IMR-90 (cell line): ENCODE results near the gene SLC6A13. TPM values are rescaled to one million over a fixed set of nuclear protein-coding genes. Genes with fewer than 3 reads are reported as not detected.

Experiments used
- ATAC-seq: fragments of 200-7000 bp; cut with Tn5 transposase; 2 replicates; pipeline ENCODE4 v1.9.1; 2020; ENCODE audit warnings: low read depth, mild to moderate bottlenecking, moderate library complexity
- BruUV-seq: library from RNA; stranded (reverse); fragments of 400-500 nt; replicated peaks from 2 replicates; lab custom pipeline; 2021; lab: Mats Ljungman, UMichigan
- CTCF ChIA-PET: fragments of 300-600 bp; formaldehyde crosslinking; extraction: SDS; loops from one replicate; lab custom pipeline; 2021; ENCODE audit warnings: antibody characterized with exemption; lab: Yijun Ruan, JAX
- POLR2A ChIA-PET: fragments of 300-600 bp; sonication (Branson Sonifier 250); formaldehyde crosslinking; loops from one replicate; lab custom pipeline; 2022; ENCODE audit warnings: antibody characterized with exemption; ENCODE audit not compliant: unreplicated experiment; lab: Charles Lee
- DNase-seq: peaks from one replicate; pipeline ENCODE4 v3.0.0; 2013
- H2AFZ ChIP-seq: replicated peaks from 2 replicates; pipeline ENCODE3; 2013; ENCODE audit warnings: low read length, mild to moderate bottlenecking; ENCODE audit not compliant: poor library complexity
- H2AK5ac ChIP-seq: 2 replicates; pipeline ENCODE4 v1.6.1; 2013; ENCODE audit warnings: low read depth, low read length, inconsistent platforms
- H2AK9ac ChIP-seq: replicated peaks from 2 replicates; pipeline ENCODE3; 2013; ENCODE audit warnings: mild to moderate bottlenecking, low read depth, low read length, moderate library complexity; ENCODE audit not compliant: poor library complexity
- H2BK120ac ChIP-seq: 2 replicates; pipeline ENCODE4 v1.6.1; 2013; ENCODE audit warnings: low read depth, low read length, inconsistent platforms
- H2BK15ac ChIP-seq: 3 replicates; pipeline ENCODE4 v1.6.1; 2013; ENCODE audit warnings: low read depth, low read length, inconsistent platforms
- H2BK20ac ChIP-seq: 2 replicates; pipeline ENCODE4 v1.6.1; 2013; ENCODE audit warnings: low read depth, mild to moderate bottlenecking, inconsistent platforms, low read length, moderate library complexity
- H2BK5ac ChIP-seq: 2 replicates; pipeline ENCODE4 v1.6.1; 2013; ENCODE audit warnings: mild to moderate bottlenecking, low read depth, low read length, inconsistent platforms; ENCODE audit not compliant: poor library complexity, severe bottlenecking
- H3K14ac ChIP-seq: replicated peaks from 2 replicates; pipeline ENCODE4 v1.6.1; 2013; ENCODE audit warnings: low read depth, low read length, inconsistent platforms
- H3K18ac ChIP-seq: 2 replicates; pipeline ENCODE4 v1.6.1; 2013; ENCODE audit warnings: low read depth, low read length, control low read depth
- H3K23ac ChIP-seq: 2 replicates; pipeline ENCODE4 v1.6.1; 2013; ENCODE audit warnings: low read depth, low read length, inconsistent platforms
- H3K27ac ChIP-seq: 2 replicates; pipeline ENCODE4 v1.5.1; 2013; ENCODE audit warnings: mild to moderate bottlenecking, control low read depth, low read length; ENCODE audit not compliant: insufficient read depth
- H3K27me3 ChIP-seq: 2 replicates; pipeline ENCODE4 v1.6.1; 2013; ENCODE audit warnings: low read length; ENCODE audit not compliant: control insufficient read depth, insufficient read depth
- H3K36me3 ChIP-seq: 2 replicates; pipeline ENCODE4 v1.6.1; 2013; ENCODE audit warnings: low read length, mixed read lengths; ENCODE audit not compliant: control insufficient read depth, insufficient read depth
- H3K4ac ChIP-seq: 2 replicates; pipeline ENCODE4 v1.6.1; 2013; ENCODE audit warnings: low read depth, low read length, inconsistent platforms
- H3K4me1 ChIP-seq: 2 replicates; pipeline ENCODE4 v1.6.1; 2013; ENCODE audit warnings: low read length, mixed read lengths; ENCODE audit not compliant: control insufficient read depth, insufficient read depth
- H3K4me2 ChIP-seq: 2 replicates; pipeline ENCODE4 v1.6.1; 2013; ENCODE audit warnings: low read depth, mild to moderate bottlenecking, control low read depth, low read length, moderate library complexity
- H3K4me3 ChIP-seq: 2 replicates; pipeline ENCODE4 v1.5.1; 2013; ENCODE audit warnings: low read depth, mild to moderate bottlenecking, control low read depth, low read length, moderate library complexity; ENCODE audit not compliant: insufficient read depth
- H3K56ac ChIP-seq: 2 replicates; pipeline ENCODE4 v1.6.1; 2013; ENCODE audit warnings: low read length, inconsistent platforms; ENCODE audit not compliant: insufficient read depth; ENCODE audit errors: extremely low read depth
- H3K79me1 ChIP-seq, 2 experiments: 2 replicates each; pipeline ENCODE4 v1.6.1; 2013; ENCODE audit warnings: low read length in 2 of 2, inconsistent platforms in 1 of 2, low read depth in 1 of 2
- H3K9ac ChIP-seq: 2 replicates; pipeline ENCODE4 v1.6.1; 2013; ENCODE audit warnings: low read depth, low read length, control low read depth
- H3K9me1 ChIP-seq: 2 replicates; pipeline ENCODE4 v1.6.1; 2013; ENCODE audit warnings: low read length, inconsistent platforms; ENCODE audit not compliant: insufficient read depth
- H3K9me3 ChIP-seq: 2 replicates; pipeline ENCODE4 v1.6.1; 2013; ENCODE audit warnings: low read length; ENCODE audit not compliant: control insufficient read depth, insufficient read depth
- H4K20me1 ChIP-seq: 2 replicates; pipeline ENCODE4 v1.6.1; 2013; ENCODE audit warnings: low read length, inconsistent platforms; ENCODE audit not compliant: insufficient read depth
- H4K5ac ChIP-seq: 2 replicates; pipeline ENCODE4 v1.6.1; 2013; ENCODE audit warnings: mild to moderate bottlenecking, low read depth, low read length, control low read depth
- H4K8ac ChIP-seq, 2 experiments: 2 replicates each; pipeline ENCODE4 v1.6.1; 2013; ENCODE audit warnings: low read depth in 2 of 2, low read length in 2 of 2, control low read depth in 1 of 2, inconsistent platforms in 1 of 2
- H4K91ac ChIP-seq: 2 replicates; pipeline ENCODE4 v1.6.1; 2013; ENCODE audit warnings: low read depth, low read length, inconsistent platforms; ENCODE audit not compliant: insufficient read depth
- BHLHE40 ChIP-seq: fragments of 150-350 bp; IDR thresholded peaks from 2 replicates; pipeline ENCODE4 v1.6.1; 2016; ENCODE audit warnings: mild to moderate bottlenecking, low read depth, low read length
- CHD1 ChIP-seq: IDR thresholded peaks from 2 replicates; pipeline ENCODE4 v1.6.1; 2012; ENCODE audit warnings: low read depth, low read length, improper control_type of control experiment
- CTCF ChIP-seq: conservative IDR thresholded peaks from 2 replicates; pipeline ENCODE4 v1.5.1; 2012; ENCODE audit warnings: mild to moderate bottlenecking, low read depth, low read length, improper control_type of control experiment
- FOS ChIP-seq: fragments of 150-350 bp; IDR thresholded peaks from 2 replicates; pipeline ENCODE4 v1.6.1; 2016; ENCODE audit warnings: low read depth, low read length
- MAZ ChIP-seq: IDR thresholded peaks from 2 replicates; pipeline ENCODE4 v1.6.1; 2012; ENCODE audit warnings: low read depth, mild to moderate bottlenecking, low read length, improper control_type of control experiment, moderate library complexity, borderline replicate concordance
- MXI1 ChIP-seq: IDR thresholded peaks from 2 replicates; pipeline ENCODE4 v1.6.1; 2012; ENCODE audit warnings: low read depth, mild to moderate bottlenecking, low read length, moderate library complexity, borderline replicate concordance
- NFE2L2 ChIP-seq: fragments of 150-350 bp; IDR thresholded peaks from 2 replicates; pipeline ENCODE4 v1.6.1; 2016; ENCODE audit warnings: low read depth, mild to moderate bottlenecking, low read length
- POLR2A ChIP-seq: IDR thresholded peaks from 2 replicates; pipeline ENCODE4 v1.6.1; 2012; ENCODE audit warnings: mild to moderate bottlenecking, low read depth, low read length
- RAD21 ChIP-seq: IDR thresholded peaks from 2 replicates; pipeline ENCODE4 v1.6.1; 2012; ENCODE audit warnings: low read length, improper control_type of control experiment
- RCOR1 ChIP-seq: IDR thresholded peaks from 2 replicates; pipeline ENCODE4 v1.6.1; 2012; ENCODE audit warnings: mild to moderate bottlenecking, low read length, improper control_type of control experiment; ENCODE audit not compliant: insufficient replicate concordance
- RFX5 ChIP-seq: IDR thresholded peaks from 2 replicates; pipeline ENCODE4 v1.8.0; 2012; ENCODE audit warnings: low read depth, mild to moderate bottlenecking, low read length, moderate library complexity
- SMC3 ChIP-seq: fragments of 150-350 bp; IDR thresholded peaks from 2 replicates; pipeline ENCODE4 v1.6.1; 2016; ENCODE audit warnings: low read depth, mild to moderate bottlenecking, antibody characterized with exemption, low read length, moderate library complexity
- WGBS, 2 experiments: methylation state at CpG; one replicate each; pipeline versions ENCODE4 v1.1.5 to v1.1.7; 2013; ENCODE audit warnings: missing lambda C conversion rate in 2 of 2; ENCODE audit not compliant: insufficient read length in 1 of 2; ENCODE audit errors: extremely low coverage in 2 of 2; 5-methylcytosine and 5-hydroxymethylcytosine counted together
- dilution Hi-C: fragments of 300-500 bp; cut with HindIII; formaldehyde crosslinking; loops from one replicate; pipeline ENCODE4 v1.14.3; 2018; ENCODE audit warnings: low sequenced_read_pairs; ENCODE audit not compliant: unreplicated experiment
- in situ Hi-C: fragments of 300-500 bp; cut with MboI; formaldehyde crosslinking; loops from 3 replicates; pipeline ENCODE4 v1.14.3; 2019; ENCODE audit warnings: low sequenced_read_pairs, inconsistent platforms, mixed read lengths
- intact Hi-C: fragments of 100-400 bp; cut with micrococcal nuclease; formaldehyde crosslinking; loops from 2 replicates; pipeline ENCODE4 v1.10.0; 2022
- polyA plus RNA-seq, 3 experiments: library from polyadenylated mRNA; depleted of rRNA; stranded (reverse); fragments of >200 nt; gene quantifications; 2 replicates each; pipeline ENCODE4 v1.2.3, GENCODE V29; 2012; ENCODE audit warnings: low replicate concordance in 1 of 3
- total RNA-seq: library from RNA; depleted of rRNA; stranded (reverse); fragments of >200 nt; gene quantifications from 2 replicates; pipeline ENCODE4 v1.2.3, GENCODE V29; 2012
- TF ChIP-seq, protein P1 (sequence below): fragments of 150-350 bp; IDR thresholded peaks from 2 replicates; pipeline ENCODE4 v1.6.1; 2016; ENCODE audit warnings: low read depth, mild to moderate bottlenecking, low read length, moderate library complexity, borderline replicate concordance
- TF ChIP-seq, protein P2 (sequence below): fragments of 150-350 bp; IDR thresholded peaks from 2 replicates; pipeline ENCODE4 v1.6.1; 2017; ENCODE audit warnings: mild to moderate bottlenecking, antibody characterized with exemption, low read length, low read depth

The SLC6A13 gene
- total and polyA plus RNA-seq, 2 of the 4 experiments (the other 2 are of a cell fraction): under 0.01 to 0.10 TPM

GRCh38 chr12:171743-172676, 90.6 kb downstream of the SLC6A13 start:
- Histone ChIP-seq H3K4me2 (no peak overlapping the region), H3K4ac (no peak overlapping the region), H3K23ac (no peak overlapping the region), H2AK9ac (no peak overlapping the region), H2AK5ac (no peak overlapping the region), H3K18ac (no peak overlapping the region), H2BK20ac (no peak overlapping the region), H2BK5ac (no peak overlapping the region), H3K9me3 (no peaks in the 10 kb centered on the region), H2AFZ (no peak overlapping the region), H4K8ac (no peak overlapping the region), H3K14ac (no peak overlapping the region), H2BK120ac (no peak overlapping the region), H3K56ac (no peak overlapping the region), H4K20me1 (no peaks in the 10 kb centered on the region), H2BK15ac (no peak overlapping the region), H4K91ac (no peak overlapping the region), H4K5ac (no peak overlapping the region), H3K4me3 (no peak overlapping the region), H3K36me3 (no peaks in the 10 kb centered on the region), H3K27ac (no peak overlapping the region), H3K4me1 (peaks cover 17% of the 10 kb centered on the region), H3K9me1 (peaks cover 7% of the 10 kb centered on the region), H3K9ac (no peak overlapping the region), H3K27me3 (peaks cover 4% of the 10 kb centered on the region; the same call in 1 of the 2 replicates), H3K79me1 (no peaks in the 10 kb centered on the region; a peak in 1 of 4 replicates)
- ChIA-PET POLR2A (no interaction called here), CTCF (no interaction called here)
- no TSS peak for BruUV-seq
- intact Hi-C loops (no loop called here), dilution Hi-C loops (no loop called here), in situ Hi-C loops (no loop called here)
- WGBS, 2 experiments: 68% methylated on average over 4 of the region's 18 CpGs; no CpG with 5 or more reads in 1 of the 2 experiments
- no peak for DNase-seq
- no peak for ATAC-seq
- TF ChIP-seq RFX5 (no peak), CTCF (no peak), FOS (no peak), MXI1 (no peak), NFE2L2 (no peak), MAZ (no peak), CHD1 (no peak), POLR2A (no peak), SMC3 (no peak), RCOR1 (no peak), BHLHE40 (no peak), RAD21 (no peak)
- TF ChIP-seq, protein P1, sequence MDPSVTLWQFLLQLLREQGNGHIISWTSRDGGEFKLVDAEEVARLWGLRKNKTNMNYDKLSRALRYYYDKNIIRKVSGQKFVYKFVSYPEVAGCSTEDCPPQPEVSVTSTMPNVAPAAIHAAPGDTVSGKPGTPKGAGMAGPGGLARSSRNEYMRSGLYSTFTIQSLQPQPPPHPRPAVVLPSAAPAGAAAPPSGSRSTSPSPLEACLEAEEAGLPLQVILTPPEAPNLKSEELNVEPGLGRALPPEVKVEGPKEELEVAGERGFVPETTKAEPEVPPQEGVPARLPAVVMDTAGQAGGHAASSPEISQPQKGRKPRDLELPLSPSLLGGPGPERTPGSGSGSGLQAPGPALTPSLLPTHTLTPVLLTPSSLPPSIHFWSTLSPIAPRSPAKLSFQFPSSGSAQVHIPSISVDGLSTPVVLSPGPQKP: no peak
- TF ChIP-seq, protein P2, sequence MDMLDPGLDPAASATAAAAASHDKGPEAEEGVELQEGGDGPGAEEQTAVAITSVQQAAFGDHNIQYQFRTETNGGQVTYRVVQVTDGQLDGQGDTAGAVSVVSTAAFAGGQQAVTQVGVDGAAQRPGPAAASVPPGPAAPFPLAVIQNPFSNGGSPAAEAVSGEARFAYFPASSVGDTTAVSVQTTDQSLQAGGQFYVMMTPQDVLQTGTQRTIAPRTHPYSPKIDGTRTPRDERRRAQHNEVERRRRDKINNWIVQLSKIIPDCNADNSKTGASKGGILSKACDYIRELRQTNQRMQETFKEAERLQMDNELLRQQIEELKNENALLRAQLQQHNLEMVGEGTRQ: no peak
